ENCODE results near the gene GMNN.

DNA sequence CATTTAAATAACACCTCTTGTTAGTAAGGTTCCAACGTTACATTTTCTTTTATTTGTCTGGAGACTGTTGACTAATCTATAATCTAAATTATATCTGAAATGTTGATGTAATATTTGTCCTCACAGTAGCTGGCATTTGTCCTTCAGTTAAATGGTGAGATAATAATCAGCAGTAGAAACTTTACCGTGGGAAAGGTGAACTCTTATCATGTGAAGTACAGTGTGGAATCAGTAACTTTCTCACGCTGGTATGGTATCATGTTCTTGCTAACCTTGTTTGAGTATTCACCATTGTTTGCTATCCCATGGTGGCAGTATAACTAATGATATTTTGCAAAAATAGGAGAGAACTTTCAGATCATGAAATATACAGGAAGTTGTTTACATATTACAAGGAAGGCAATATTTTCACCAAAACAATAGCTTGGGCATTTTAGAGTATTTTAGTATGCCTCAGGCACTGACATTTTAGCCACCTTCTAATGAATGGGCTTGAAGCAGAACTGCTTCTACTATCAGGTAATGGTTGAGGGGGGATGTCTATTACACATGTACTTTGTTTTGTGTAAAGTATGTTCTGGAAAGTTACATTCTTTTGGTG lies 4.8 kb downstream of the GMNN start:
- no peak for TF ChIP-seq EZH2 (IDR thresholded peaks at IDR 0.05; ENCODE audit: borderline replicate concordance, low read depth, low read length, poor library complexity, severe bottlenecking)
- TF ChIP-seq, protein P1, sequence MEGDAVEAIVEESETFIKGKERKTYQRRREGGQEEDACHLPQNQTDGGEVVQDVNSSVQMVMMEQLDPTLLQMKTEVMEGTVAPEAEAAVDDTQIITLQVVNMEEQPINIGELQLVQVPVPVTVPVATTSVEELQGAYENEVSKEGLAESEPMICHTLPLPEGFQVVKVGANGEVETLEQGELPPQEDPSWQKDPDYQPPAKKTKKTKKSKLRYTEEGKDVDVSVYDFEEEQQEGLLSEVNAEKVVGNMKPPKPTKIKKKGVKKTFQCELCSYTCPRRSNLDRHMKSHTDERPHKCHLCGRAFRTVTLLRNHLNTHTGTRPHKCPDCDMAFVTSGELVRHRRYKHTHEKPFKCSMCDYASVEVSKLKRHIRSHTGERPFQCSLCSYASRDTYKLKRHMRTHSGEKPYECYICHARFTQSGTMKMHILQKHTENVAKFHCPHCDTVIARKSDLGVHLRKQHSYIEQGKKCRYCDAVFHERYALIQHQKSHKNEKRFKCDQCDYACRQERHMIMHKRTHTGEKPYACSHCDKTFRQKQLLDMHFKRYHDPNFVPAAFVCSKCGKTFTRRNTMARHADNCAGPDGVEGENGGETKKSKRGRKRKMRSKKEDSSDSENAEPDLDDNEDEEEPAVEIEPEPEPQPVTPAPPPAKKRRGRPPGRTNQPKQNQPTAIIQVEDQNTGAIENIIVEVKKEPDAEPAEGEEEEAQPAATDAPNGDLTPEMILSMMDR (conservative IDR thresholded peaks at IDR 0.05; ENCODE audit: low read depth, low read length), result no peak
